IPS-NIHi7 (cell line): ENCODE measurements around the gene IFRD1.
"Not testable (repeated sequence)": the region's sequence is repeated elsewhere in the genome, so short reads cannot be mapped to it uniquely, and the experiment has no call there.

Experiments used
- DNase-seq: peaks from one replicate; pipeline ENCODE4 v3.0.0; 2012; ENCODE audit warnings: mixed read lengths; ENCODE audit errors: extremely low spot score

The IFRD1 gene

GRCh38 chr7:112516418-112516817 is 66.2 kb downstream of the IFRD1 start:
- DNase-seq, result not testable (repeated sequence)

- DNase-seq, result no peak
Observed at GRCh38 chr7:112517487-112517886, 67.2 kb downstream of the IFRD1 start.

GRCh38 chr7:112520787-112521186 is 70.5 kb downstream of the IFRD1 start:
- no peak for DNase-seq

GRCh38 chr7:112521942-112522341 is 71.7 kb downstream of the IFRD1 start:
- no peak for DNase-seq

GRCh38 chr7:112523871-112524270 is 73.6 kb downstream of the IFRD1 start:
- DNase-seq, result no peak
